ENCODE measurements around the gene GALNT2. TPM values are rescaled to one million over a fixed set of nuclear protein-coding genes. Genes with fewer than 3 reads are reported as not detected.

The GALNT2 gene
- total and polyA plus RNA-seq, 2 of the 13 experiments (the other 11 are each of a cell fraction or from before 2014, with no cell fraction given), result 39.3 to 39.6 TPM

GRCh38 chr1:230120921-230121381 is 53.9 kb downstream of the GALNT2 start (continued):
- no peak for TF ChIP-seq MBD4 (IDR thresholded peaks at IDR 0.05; ENCODE audit: borderline replicate concordance, low read length)
- TF ChIP-seq ZNF556 (CRISPR knock-in tag; IDR thresholded peaks at IDR 0.05; ENCODE audit: borderline replicate concordance), result no peak
- TF ChIP-seq BCL6 (CRISPR knock-in tag; IDR thresholded peaks at IDR 0.05), result peak; percentile 60; the same call in 1 of the 2 replicates
- TF ChIP-seq ZFP36 (IDR thresholded peaks at IDR 0.05; ENCODE audit: borderline replicate concordance, low read depth, low read length, partially characterized antibody), result no peak
- no peak for TF ChIP-seq ZNF570 (CRISPR knock-in tag; IDR thresholded peaks at IDR 0.05; ENCODE audit: borderline replicate concordance)
- TF ChIP-seq ZNF678 (CRISPR knock-in tag; IDR thresholded peaks at IDR 0.05), result no peak
- TF ChIP-seq MEIS1 (CRISPR knock-in tag; IDR thresholded peaks at IDR 0.05; ENCODE audit: borderline replicate concordance), result no peak
- no peak for TF ChIP-seq ZBTB21 (CRISPR knock-in tag; IDR thresholded peaks at IDR 0.05)
- TF ChIP-seq FOXC1 (CRISPR knock-in tag; IDR thresholded peaks at IDR 0.05; ENCODE audit: borderline replicate concordance), result no peak
- no peak for TF ChIP-seq REPIN1 (CRISPR knock-in tag; IDR thresholded peaks at IDR 0.05; ENCODE audit: borderline replicate concordance, low read depth)
- no peak for TF ChIP-seq ZBTB10 (CRISPR knock-in tag; IDR thresholded peaks at IDR 0.05; ENCODE audit: borderline replicate concordance)
- TF ChIP-seq SMYD3 (CRISPR knock-in tag; IDR thresholded peaks at IDR 0.05), result no peak
- TF ChIP-seq TRIM24 (CRISPR knock-in tag; IDR thresholded peaks at IDR 0.05), result no peak
- no peak for TF ChIP-seq SMAD1 (CRISPR knock-in tag; IDR thresholded peaks at IDR 0.05; ENCODE audit: borderline replicate concordance, low read depth)
- TF ChIP-seq ZUFSP (CRISPR knock-in tag; IDR thresholded peaks at IDR 0.05; ENCODE audit: borderline replicate concordance), result no peak
- TF ChIP-seq ARNT (IDR thresholded peaks at IDR 0.05), result no peak
- no peak for TF ChIP-seq ZNF616 (CRISPR knock-in tag; IDR thresholded peaks at IDR 0.05; ENCODE audit: low read depth)
- TF ChIP-seq ZMAT3 (CRISPR knock-in tag; conservative IDR thresholded peaks at IDR 0.05), result no peak; the same call in 1 of the 2 replicates
- TF ChIP-seq ZNF280D (CRISPR knock-in tag; IDR thresholded peaks at IDR 0.05), result no peak
- no peak for TF ChIP-seq ZNF12 (CRISPR knock-in tag; IDR thresholded peaks at IDR 0.05)
- TF ChIP-seq ZNF552 (CRISPR knock-in tag; IDR thresholded peaks at IDR 0.05; ENCODE audit: borderline replicate concordance), result no peak
- TF ChIP-seq MAFG (CRISPR knock-in tag; IDR thresholded peaks at IDR 0.05), result no peak
- TF ChIP-seq KMT2A (CRISPR knock-in tag; IDR thresholded peaks at IDR 0.05), result no peak
- TF ChIP-seq ZNF333 (CRISPR knock-in tag; IDR thresholded peaks at IDR 0.05; ENCODE audit: borderline replicate concordance), result no peak
- no peak for TF ChIP-seq HOXD1 (CRISPR knock-in tag; IDR thresholded peaks at IDR 0.05)

Data from HepG2 (cell line).